Measurements from ENCODE around the gene CTU2. TPM values are rescaled to one million over a fixed set of nuclear protein-coding genes. Genes with fewer than 3 reads are reported as not detected.

CTU2 gene
- total and polyA plus RNA-seq, 9 of the 15 experiments (the other 6 are each of a cell fraction or from before 2014, with no cell fraction given) = 1.3 to 105 (median 23.2) TPM

DNA sequence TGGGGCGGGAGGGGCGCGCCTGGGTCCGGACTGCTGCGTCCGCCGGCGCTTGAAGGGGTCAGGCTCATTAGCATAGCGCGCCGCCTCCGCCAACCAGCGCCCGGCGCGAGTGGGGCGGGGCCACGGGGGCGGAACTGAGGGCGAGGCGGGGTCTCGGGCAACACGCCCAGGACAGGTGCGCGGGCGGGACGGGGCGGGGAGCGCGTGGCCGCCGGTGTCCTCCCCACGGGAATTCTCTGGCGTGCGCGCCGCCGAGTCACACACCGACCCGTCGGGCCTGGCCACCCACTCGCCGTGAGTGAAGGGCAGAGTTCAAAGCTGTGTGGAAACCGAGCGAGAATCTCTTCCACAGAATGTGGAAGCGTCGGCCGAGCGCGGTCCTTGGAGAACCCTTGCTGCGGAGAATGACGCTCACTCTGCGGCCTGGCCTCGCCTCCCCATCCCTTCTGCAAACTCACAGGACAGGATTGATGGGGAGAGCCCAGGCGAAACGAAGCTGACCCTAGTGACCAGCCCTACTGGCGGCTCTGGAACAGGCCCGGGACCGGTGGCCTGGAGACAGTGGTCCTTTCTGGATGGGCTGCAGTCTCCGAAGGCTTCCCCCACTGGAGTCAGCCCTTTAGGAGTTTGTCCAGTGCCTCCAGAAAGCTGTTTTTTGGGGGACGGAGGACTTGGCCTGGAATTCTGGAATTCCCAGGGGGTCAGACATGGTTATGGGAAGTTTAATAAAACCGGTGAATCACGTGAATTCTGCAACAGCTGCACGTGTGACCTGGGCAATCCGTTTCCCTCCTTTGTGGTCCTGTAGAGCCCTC is 19.7 kb upstream of the CTU2 start, which contains the start of gene SNAI3 (continued):
- TF ChIP-seq, protein P1, sequence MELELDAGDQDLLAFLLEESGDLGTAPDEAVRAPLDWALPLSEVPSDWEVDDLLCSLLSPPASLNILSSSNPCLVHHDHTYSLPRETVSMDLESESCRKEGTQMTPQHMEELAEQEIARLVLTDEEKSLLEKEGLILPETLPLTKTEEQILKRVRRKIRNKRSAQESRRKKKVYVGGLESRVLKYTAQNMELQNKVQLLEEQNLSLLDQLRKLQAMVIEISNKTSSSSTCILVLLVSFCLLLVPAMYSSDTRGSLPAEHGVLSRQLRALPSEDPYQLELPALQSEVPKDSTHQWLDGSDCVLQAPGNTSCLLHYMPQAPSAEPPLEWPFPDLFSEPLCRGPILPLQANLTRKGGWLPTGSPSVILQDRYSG (tag; conservative IDR thresholded peaks at IDR 0.05; ENCODE audit: low read depth) = no peak
- TF ChIP-seq ELF1 (tag; IDR thresholded peaks at IDR 0.05) (no peak), SRSF1 (IDR thresholded peaks at IDR 0.05; ENCODE audit: low read depth, low read length) (no peak), ZNF584 (CRISPR knock-in tag; IDR thresholded peaks at IDR 0.05; ENCODE audit: low read depth) (no peak), ZBTB1 (CRISPR knock-in tag; IDR thresholded peaks at IDR 0.05; ENCODE audit: borderline replicate concordance, low read depth) (no peak), POLR2H (tag; IDR thresholded peaks at IDR 0.05; ENCODE audit: low read depth) (no peak), ARHGAP35 (IDR thresholded peaks at IDR 0.05; ENCODE audit: partially characterized antibody) (no peak), LCOR (CRISPR knock-in tag; IDR thresholded peaks at IDR 0.05) (no peak)
- TF ChIP-seq, protein P2, sequence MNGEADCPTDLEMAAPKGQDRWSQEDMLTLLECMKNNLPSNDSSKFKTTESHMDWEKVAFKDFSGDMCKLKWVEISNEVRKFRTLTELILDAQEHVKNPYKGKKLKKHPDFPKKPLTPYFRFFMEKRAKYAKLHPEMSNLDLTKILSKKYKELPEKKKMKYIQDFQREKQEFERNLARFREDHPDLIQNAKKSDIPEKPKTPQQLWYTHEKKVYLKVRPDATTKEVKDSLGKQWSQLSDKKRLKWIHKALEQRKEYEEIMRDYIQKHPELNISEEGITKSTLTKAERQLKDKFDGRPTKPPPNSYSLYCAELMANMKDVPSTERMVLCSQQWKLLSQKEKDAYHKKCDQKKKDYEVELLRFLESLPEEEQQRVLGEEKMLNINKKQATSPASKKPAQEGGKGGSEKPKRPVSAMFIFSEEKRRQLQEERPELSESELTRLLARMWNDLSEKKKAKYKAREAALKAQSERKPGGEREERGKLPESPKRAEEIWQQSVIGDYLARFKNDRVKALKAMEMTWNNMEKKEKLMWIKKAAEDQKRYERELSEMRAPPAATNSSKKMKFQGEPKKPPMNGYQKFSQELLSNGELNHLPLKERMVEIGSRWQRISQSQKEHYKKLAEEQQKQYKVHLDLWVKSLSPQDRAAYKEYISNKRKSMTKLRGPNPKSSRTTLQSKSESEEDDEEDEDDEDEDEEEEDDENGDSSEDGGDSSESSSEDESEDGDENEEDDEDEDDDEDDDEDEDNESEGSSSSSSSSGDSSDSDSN (IDR thresholded peaks at IDR 0.05; ENCODE audit: borderline replicate concordance in 1 of 2, low read depth in 2 of 2, low read length in 2 of 2) = peak; percentile 82 to 98; a peak in 3 of 4 replicates
- TF ChIP-seq, protein P3, sequence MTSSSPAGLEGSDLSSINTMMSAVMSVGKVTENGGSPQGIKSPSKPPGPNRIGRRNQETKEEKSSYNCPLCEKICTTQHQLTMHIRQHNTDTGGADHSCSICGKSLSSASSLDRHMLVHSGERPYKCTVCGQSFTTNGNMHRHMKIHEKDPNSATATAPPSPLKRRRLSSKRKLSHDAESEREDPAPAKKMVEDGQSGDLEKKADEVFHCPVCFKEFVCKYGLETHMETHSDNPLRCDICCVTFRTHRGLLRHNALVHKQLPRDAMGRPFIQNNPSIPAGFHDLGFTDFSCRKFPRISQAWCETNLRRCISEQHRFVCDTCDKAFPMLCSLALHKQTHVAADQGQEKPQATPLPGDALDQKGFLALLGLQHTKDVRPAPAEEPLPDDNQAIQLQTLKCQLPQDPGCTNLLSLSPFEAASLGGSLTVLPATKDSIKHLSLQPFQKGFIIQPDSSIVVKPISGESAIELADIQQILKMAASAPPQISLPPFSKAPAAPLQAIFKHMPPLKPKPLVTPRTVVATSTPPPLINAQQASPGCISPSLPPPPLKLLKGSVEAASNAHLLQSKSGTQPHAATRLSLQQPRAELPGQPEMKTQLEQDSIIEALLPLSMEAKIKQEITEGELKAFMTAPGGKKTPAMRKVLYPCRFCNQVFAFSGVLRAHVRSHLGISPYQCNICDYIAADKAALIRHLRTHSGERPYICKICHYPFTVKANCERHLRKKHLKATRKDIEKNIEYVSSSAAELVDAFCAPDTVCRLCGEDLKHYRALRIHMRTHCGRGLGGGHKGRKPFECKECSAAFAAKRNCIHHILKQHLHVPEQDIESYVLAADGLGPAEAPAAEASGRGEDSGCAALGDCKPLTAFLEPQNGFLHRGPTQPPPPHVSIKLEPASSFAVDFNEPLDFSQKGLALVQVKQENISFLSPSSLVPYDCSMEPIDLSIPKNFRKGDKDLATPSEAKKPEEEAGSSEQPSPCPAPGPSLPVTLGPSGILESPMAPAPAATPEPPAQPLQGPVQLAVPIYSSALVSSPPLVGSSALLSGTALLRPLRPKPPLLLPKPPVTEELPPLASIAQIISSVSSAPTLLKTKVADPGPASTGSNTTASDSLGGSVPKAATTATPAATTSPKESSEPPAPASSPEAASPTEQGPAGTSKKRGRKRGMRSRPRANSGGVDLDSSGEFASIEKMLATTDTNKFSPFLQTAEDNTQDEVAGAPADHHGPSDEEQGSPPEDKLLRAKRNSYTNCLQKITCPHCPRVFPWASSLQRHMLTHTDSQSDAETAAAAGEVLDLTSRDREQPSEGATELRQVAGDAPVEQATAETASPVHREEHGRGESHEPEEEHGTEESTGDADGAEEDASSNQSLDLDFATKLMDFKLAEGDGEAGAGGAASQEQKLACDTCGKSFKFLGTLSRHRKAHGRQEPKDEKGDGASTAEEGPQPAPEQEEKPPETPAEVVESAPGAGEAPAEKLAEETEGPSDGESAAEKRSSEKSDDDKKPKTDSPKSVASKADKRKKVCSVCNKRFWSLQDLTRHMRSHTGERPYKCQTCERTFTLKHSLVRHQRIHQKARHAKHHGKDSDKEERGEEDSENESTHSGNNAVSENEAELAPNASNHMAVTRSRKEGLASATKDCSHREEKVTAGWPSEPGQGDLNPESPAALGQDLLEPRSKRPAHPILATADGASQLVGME (CRISPR knock-in tag; IDR thresholded peaks at IDR 0.05) = no peak
- TF ChIP-seq, protein P4, sequence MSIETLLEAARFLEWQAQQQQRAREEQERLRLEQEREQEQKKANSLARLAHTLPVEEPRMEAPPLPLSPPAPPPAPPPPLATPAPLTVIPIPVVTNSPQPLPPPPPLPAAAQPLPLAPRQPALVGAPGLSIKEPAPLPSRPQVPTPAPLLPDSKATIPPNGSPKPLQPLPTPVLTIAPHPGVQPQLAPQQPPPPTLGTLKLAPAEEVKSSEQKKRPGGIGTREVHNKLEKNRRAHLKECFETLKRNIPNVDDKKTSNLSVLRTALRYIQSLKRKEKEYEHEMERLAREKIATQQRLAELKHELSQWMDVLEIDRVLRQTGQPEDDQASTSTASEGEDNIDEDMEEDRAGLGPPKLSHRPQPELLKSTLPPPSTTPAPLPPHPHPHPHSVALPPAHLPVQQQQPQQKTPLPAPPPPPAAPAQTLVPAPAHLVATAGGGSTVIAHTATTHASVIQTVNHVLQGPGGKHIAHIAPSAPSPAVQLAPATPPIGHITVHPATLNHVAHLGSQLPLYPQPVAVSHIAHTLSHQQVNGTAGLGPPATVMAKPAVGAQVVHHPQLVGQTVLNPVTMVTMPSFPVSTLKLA (conservative IDR thresholded peaks at IDR 0.05) = peak; percentile 52 to 79
- TF ChIP-seq, protein P5, sequence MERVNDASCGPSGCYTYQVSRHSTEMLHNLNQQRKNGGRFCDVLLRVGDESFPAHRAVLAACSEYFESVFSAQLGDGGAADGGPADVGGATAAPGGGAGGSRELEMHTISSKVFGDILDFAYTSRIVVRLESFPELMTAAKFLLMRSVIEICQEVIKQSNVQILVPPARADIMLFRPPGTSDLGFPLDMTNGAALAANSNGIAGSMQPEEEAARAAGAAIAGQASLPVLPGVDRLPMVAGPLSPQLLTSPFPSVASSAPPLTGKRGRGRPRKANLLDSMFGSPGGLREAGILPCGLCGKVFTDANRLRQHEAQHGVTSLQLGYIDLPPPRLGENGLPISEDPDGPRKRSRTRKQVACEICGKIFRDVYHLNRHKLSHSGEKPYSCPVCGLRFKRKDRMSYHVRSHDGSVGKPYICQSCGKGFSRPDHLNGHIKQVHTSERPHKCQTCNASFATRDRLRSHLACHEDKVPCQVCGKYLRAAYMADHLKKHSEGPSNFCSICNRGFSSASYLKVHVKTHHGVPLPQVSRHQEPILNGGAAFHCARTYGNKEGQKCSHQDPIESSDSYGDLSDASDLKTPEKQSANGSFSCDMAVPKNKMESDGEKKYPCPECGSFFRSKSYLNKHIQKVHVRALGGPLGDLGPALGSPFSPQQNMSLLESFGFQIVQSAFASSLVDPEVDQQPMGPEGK (CRISPR knock-in tag; IDR thresholded peaks at IDR 0.05; ENCODE audit: borderline replicate concordance) = no peak
